Mucosa of stomach (tissue), 1 donor: ENCODE measurements around the gene KIRREL3.

Experiments
- H3K27me3 ChIP-seq: one replicate; pipeline ENCODE4 v1.7.0; 2013; ENCODE audit warnings: mild to moderate bottlenecking, low read length; ENCODE audit not compliant: control insufficient read depth, insufficient read depth
- H3K36me3 ChIP-seq: one replicate; pipeline ENCODE4 v1.7.0; 2013; ENCODE audit warnings: low read length; ENCODE audit not compliant: control insufficient read depth, insufficient read depth
- H3K4me1 ChIP-seq: one replicate; pipeline ENCODE4 v1.7.0; 2013; ENCODE audit warnings: mild to moderate bottlenecking, low read length; ENCODE audit not compliant: control insufficient read depth, insufficient read depth
- H3K4me3 ChIP-seq: one replicate; pipeline ENCODE4 v1.7.0; 2013; ENCODE audit warnings: low read length
- H3K9ac ChIP-seq: one replicate; pipeline ENCODE4 v1.7.0; 2013; ENCODE audit warnings: mild to moderate bottlenecking, low read length, moderate library complexity
- H3K9me3 ChIP-seq: one replicate; pipeline ENCODE4 v1.7.0; 2013; ENCODE audit warnings: mild to moderate bottlenecking, low read length, moderate library complexity; ENCODE audit not compliant: control insufficient read depth
- donor health status: Pancreatic carcinoma.

KIRREL3 gene

GRCh38 chr11:126585774-126586491 is 414.6 kb downstream of the KIRREL3 start:
- Histone ChIP-seq H3K9ac (no peak overlapping the region), H3K36me3 (no peaks in the 10 kb centered on the region), H3K9me3 (no peaks in the 10 kb centered on the region), H3K27me3 (no peaks in the 10 kb centered on the region), H3K4me3 (no peak overlapping the region), H3K4me1 (peaks cover 3% of the 10 kb centered on the region)

DNA sequence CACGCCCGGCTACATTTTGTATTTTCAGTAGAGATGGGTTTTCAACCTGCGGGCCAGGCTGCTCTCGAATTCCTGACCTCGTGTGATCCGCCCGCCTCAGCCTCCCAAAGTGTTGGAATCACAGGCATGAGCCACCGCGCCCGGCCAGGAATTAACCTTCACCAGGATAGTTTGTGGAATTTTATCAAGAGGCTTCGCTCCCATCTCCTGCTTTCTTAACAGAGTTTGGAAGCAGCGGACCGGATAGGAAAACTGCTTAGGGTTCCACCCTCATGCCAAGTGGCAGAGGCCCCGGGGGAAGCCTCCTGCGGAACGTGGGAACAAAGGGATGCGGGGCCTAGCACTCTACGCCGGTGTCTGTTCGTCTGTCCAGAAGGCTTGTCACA is 415.2 kb downstream of the KIRREL3 start:
- Histone ChIP-seq H3K9ac (no peak overlapping the region), H3K4me1 (peaks cover 3% of the 10 kb centered on the region), H3K4me3 (no peak overlapping the region), H3K36me3 (no peaks in the 10 kb centered on the region), H3K27me3 (no peaks in the 10 kb centered on the region), H3K9me3 (no peaks in the 10 kb centered on the region)

DNA sequence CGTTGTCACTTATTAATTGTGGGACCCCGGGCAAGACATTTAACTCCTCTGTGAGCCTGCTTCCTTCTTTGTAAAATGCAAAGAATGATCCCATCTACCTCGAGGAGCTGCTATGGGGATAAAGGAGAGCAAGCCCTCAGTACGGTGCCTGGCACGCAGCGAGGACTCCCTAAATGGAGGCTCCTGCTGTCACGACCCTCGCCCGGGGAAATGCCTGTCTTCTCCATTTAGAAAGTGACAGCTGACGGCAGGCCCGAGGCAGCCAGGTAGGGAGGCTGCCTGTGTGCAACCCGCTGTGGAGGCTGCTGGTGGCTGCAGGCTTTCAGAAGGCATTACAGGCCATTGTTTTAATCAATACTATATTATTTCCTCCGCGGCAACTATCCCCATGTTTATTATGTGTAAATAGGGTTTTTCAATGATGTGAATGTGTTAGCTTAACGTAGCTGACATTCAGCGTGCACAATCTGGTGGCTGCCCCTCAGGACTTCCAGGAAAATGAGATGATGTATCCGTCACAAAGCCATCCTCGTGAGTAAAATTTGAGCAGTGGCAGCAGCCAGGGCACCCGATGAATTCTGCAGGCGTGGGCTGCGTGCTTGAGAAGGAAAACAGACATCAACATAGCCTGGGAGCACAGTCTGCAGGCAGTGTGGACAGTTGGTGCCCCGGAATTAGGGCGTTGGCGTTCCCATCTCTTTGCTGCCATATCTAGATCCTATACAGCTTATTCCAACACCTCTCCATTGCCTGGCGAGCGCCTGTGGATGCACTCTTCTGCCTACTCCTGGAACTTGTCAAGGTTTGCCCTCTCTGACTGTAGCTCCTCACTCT is 416.8 kb downstream of the KIRREL3 start:
- no peaks in the 10 kb centered on the region for H3K36me3 ChIP-seq
- H3K4me1 ChIP-seq = peaks cover 3% of the 10 kb centered on the region
- no peak overlapping the region for H3K9ac ChIP-seq
- H3K27me3 ChIP-seq = no peaks in the 10 kb centered on the region
- H3K4me3 ChIP-seq = no peak overlapping the region
- H3K9me3 ChIP-seq = no peaks in the 10 kb centered on the region

GRCh38 chr11:126583101-126583500 is 417.5 kb downstream of the KIRREL3 start:
- H3K9me3 ChIP-seq = no peaks in the 10 kb centered on the region
- no peaks in the 10 kb centered on the region for H3K27me3 ChIP-seq
- H3K4me3 ChIP-seq = no peak overlapping the region
- peaks cover 3% of the 10 kb centered on the region for H3K4me1 ChIP-seq
- H3K36me3 ChIP-seq = no peaks in the 10 kb centered on the region
- no peak overlapping the region for H3K9ac ChIP-seq

DNA sequence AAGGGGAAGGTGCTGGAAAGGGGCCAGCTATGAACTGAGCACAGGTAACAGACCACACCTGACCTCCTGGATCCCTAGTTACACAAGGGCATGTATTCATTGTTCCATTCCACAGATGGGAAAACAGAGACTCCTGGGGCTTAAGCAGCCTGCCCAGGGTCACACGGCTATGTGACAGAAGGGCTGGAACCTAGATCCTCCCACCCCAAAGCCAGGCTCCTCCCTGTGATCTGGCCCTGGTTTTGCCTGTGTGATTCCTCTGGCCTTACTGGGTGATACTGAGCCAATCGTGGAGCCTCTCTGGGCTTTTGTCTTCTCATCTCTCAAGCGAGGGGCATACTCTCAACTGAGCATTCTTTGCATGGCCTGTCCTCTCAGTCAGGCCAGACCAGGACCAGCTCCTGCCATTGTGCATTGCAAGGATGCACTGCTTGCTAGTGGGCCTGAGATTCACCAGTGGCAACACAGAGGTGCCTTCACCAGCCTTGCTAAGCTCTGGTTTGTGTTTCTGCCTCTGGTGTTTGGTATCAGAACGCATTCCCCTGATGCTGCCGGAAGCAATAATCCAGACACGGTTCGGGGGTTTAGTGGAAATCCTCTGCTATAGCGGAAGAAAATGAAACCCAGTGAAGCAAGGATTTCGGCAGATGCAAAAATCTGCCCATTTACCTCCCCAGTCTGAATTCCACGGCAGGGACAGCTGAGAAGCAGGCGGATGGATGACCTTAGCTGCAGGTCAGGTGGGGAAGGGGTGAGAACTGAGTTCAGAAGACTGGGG is 418.5 kb downstream of the KIRREL3 start:
- H3K4me1 ChIP-seq = peaks cover 3% of the 10 kb centered on the region
- no peaks in the 10 kb centered on the region for H3K9me3 ChIP-seq
- H3K36me3 ChIP-seq = no peaks in the 10 kb centered on the region
- no peak overlapping the region for H3K9ac ChIP-seq
- H3K27me3 ChIP-seq = no peaks in the 10 kb centered on the region
- no peak overlapping the region for H3K4me3 ChIP-seq

GRCh38 chr11:126578426-126578825 is 422.1 kb downstream of the KIRREL3 start:
- no peak overlapping the region for H3K9ac ChIP-seq
- no peaks in the 10 kb centered on the region for H3K9me3 ChIP-seq
- no peaks in the 10 kb centered on the region for H3K36me3 ChIP-seq
- H3K4me3 ChIP-seq = no peak overlapping the region
- no peaks in the 10 kb centered on the region for H3K4me1 ChIP-seq
- H3K27me3 ChIP-seq = no peaks in the 10 kb centered on the region

DNA sequence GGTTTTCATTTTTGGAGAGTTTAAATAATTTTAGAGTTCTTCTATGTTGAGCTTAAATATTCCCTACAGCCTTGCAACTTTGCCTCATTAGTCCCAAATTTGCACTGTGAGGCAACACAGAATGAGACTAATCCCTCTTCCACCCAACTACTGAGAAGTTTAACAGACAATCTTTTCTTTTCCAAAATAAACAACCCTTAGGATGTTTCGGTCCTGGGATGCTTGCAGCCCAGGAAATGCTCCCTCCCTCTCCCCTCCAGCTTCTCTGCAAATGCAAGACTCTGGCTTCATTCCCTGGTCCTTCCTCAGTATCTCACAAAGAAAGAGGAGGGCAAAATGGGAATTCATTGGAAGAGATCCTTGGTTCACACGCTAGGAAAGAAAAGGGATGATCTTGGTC is 422.5 kb downstream of the KIRREL3 start:
- Histone ChIP-seq H3K4me3 (no peak overlapping the region), H3K9me3 (no peaks in the 10 kb centered on the region), H3K36me3 (no peaks in the 10 kb centered on the region), H3K9ac (no peak overlapping the region), H3K4me1 (no peaks in the 10 kb centered on the region), H3K27me3 (no peaks in the 10 kb centered on the region)

DNA sequence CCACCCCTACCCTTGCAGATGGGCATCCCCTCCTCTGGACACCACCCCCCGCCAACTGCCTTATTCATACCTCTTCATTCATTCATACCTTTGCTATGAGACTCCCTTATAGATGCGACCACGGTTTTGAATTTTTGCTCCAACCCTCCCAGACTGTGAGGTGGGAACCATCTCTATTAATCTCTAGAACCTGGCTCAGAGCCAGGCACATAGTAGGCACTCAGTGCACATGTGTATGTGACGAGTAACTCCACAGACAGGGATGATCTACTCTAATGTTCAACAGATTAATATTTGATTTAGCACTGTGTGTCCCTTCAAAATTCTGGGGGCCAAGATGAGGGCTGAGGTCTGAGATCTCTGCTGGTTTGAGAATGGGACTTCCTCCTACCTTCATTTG is 424.7 kb downstream of the KIRREL3 start:
- H3K36me3 ChIP-seq = no peaks in the 10 kb centered on the region
- no peaks in the 10 kb centered on the region for H3K9me3 ChIP-seq
- H3K4me3 ChIP-seq = no peak overlapping the region
- H3K27me3 ChIP-seq = no peaks in the 10 kb centered on the region
- H3K9ac ChIP-seq = no peak overlapping the region
- no peaks in the 10 kb centered on the region for H3K4me1 ChIP-seq

DNA sequence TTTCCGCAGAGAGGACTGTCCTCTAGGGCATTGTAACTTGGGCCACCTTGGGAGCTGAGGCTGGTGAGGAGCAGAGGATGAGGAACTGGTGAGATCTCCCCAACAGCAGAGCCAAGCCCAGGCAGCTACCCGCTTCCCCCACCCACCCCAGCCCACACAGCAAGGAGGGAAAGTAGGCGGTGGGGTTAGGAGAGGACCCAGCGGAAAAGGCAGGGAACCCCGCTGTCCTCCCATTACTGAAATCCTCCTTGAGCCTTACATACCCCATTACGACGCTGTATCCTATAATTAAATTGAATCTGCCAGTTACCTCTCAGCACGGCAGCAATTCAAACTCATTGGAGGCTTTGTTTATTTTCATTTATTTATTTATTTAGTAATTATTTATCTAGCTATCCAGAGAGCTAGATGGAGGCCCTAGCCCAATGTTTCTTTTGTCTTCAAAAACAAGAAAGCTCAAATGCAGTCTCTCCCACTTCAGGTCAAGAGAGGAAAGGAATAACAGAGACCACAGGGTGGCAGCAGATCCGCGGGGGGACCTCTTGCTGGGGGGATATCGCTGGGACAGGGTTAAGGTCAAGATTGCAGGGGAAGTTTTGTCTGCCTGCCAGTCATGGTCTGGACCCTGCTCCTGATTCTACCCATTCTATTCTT is 427.1 kb downstream of the KIRREL3 start:
- no peaks in the 10 kb centered on the region for H3K9me3 ChIP-seq
- no peak overlapping the region for H3K4me3 ChIP-seq
- no peak overlapping the region for H3K9ac ChIP-seq
- no peaks in the 10 kb centered on the region for H3K27me3 ChIP-seq
- no peaks in the 10 kb centered on the region for H3K36me3 ChIP-seq
- H3K4me1 ChIP-seq = no peaks in the 10 kb centered on the region

DNA sequence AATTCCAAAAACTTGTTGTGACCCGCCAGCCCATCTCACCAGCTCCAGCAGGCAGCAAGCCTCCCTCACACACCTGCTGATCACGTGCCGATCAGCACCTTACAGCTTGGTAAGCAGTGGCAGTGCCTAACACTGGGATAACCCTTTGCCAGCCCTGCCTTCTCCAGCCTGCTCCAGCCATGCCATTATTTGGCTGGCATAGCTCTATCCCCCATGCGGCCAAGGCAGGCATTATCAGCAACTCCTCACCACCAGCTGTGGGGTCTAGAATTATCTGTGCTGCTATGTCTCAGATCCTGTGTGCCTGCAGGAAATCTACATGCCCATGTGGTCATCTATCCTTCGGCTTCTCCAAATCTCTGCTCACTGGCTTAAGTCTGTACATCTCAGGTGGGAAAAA is 430.1 kb downstream of the KIRREL3 start:
- H3K27me3 ChIP-seq = no peaks in the 10 kb centered on the region
- H3K9me3 ChIP-seq = no peaks in the 10 kb centered on the region
- H3K4me3 ChIP-seq = no peak overlapping the region
- no peaks in the 10 kb centered on the region for H3K4me1 ChIP-seq
- H3K36me3 ChIP-seq = no peaks in the 10 kb centered on the region
- H3K9ac ChIP-seq = no peak overlapping the region

GRCh38 chr11:126567419-126567818 is 433.2 kb downstream of the KIRREL3 start:
- no peaks in the 10 kb centered on the region for H3K27me3 ChIP-seq
- H3K4me3 ChIP-seq = no peak overlapping the region
- no peaks in the 10 kb centered on the region for H3K36me3 ChIP-seq
- no peak overlapping the region for H3K9ac ChIP-seq
- no peaks in the 10 kb centered on the region for H3K9me3 ChIP-seq
- no peaks in the 10 kb centered on the region for H3K4me1 ChIP-seq
